Endodermal cell (in vitro differentiated cells): ENCODE data around the gene SYNPO2. TPM values are rescaled to one million over a fixed set of nuclear protein-coding genes. Genes with fewer than 3 reads are reported as not detected.
"Not testable (repeated sequence)": the region's sequence is repeated elsewhere in the genome, so short reads cannot be mapped to it uniquely, and the experiment has no call there.

Experiments used
- DNase-seq: peaks from one replicate; pipeline ENCODE4 v3.0.0-alpha.2; 2017
- H3K27ac ChIP-seq: 2 replicates; pipeline ENCODE4 v1.5.1; 2013; ENCODE audit warnings: mild to moderate bottlenecking, low read depth, low read length, moderate library complexity
- H3K27me3 ChIP-seq: 2 replicates; pipeline ENCODE4 v1.6.1; 2013; ENCODE audit warnings: mild to moderate bottlenecking, low read length, moderate library complexity; ENCODE audit not compliant: insufficient read depth, control insufficient read depth, poor library complexity, severe bottlenecking
- H3K36me3 ChIP-seq: 2 replicates; pipeline ENCODE4 v1.7.0; 2013; ENCODE audit warnings: mild to moderate bottlenecking, low read length, moderate library complexity; ENCODE audit not compliant: control insufficient read depth, insufficient read depth
- H3K4me1 ChIP-seq: one replicate; pipeline ENCODE4 v1.7.0; 2013; ENCODE audit warnings: low read length; ENCODE audit not compliant: control insufficient read depth, insufficient read depth
- H3K4me3 ChIP-seq: 2 replicates; pipeline ENCODE4 v1.5.1; 2013; ENCODE audit warnings: mild to moderate bottlenecking, low read length, moderate library complexity
- H3K9ac ChIP-seq: 2 replicates; pipeline ENCODE4 v1.6.1; 2013; ENCODE audit warnings: mild to moderate bottlenecking, low read length, moderate library complexity; ENCODE audit not compliant: poor library complexity, severe bottlenecking; ENCODE audit errors: extremely low read depth
- H3K9me3 ChIP-seq: 2 replicates; pipeline ENCODE4 v1.6.1; 2013; ENCODE audit warnings: mild to moderate bottlenecking, low read length, moderate library complexity; ENCODE audit not compliant: control insufficient read depth
- H3K27ac Mint-ChIP-seq: 2 replicates; pipeline ENCODE4 v1.8.0; 2020; ENCODE audit warnings: mixed read lengths
- H3K27me3 Mint-ChIP-seq: 2 replicates; pipeline ENCODE4 v1.8.0; 2021; ENCODE audit warnings: mild to moderate bottlenecking, mixed read lengths; ENCODE audit not compliant: insufficient read depth
- H3K36me3 Mint-ChIP-seq: 2 replicates; pipeline ENCODE4 v1.8.0; 2020; ENCODE audit warnings: low read depth, mixed read lengths
- H3K4me1 Mint-ChIP-seq: 2 replicates; pipeline ENCODE4 v1.8.0; 2020; ENCODE audit warnings: mixed read lengths
- H3K4me3 Mint-ChIP-seq: 2 replicates; pipeline ENCODE4 v1.8.0; 2020; ENCODE audit warnings: mild to moderate bottlenecking, moderate library complexity, mixed read lengths
- H3K9me3 Mint-ChIP-seq: 2 replicates; pipeline ENCODE4 v1.8.0; 2020; ENCODE audit warnings: mild to moderate bottlenecking, mixed read lengths
- WGBS, 2 experiments: methylation state at CpG; one replicate each; pipeline versions ENCODE4 v1.1.5 to v1.1.7; 2013; ENCODE audit warnings: missing lambda C conversion rate in 2 of 2, mixed read lengths in 1 of 2; ENCODE audit not compliant: insufficient coverage in 1 of 2, insufficient read length in 1 of 2; 5-methylcytosine and 5-hydroxymethylcytosine counted together
- total RNA-seq, 2 donors: library from RNA; stranded (reverse); fragmentation: NEBNext Ultra II Directional in 1 of 2; extraction: Animal tissue kit (Norgen Biotek cat#: 25700) in 1 of 2; gene quantifications; 2 replicates in 1 of 2; 3 replicates in 1 of 2; pipeline ENCODE4 v1.2.1, GENCODE V29; 2021
- TF ChIP-seq, protein P1 (sequence below): fragments of 200-600 bp; sonication (generic); conservative IDR thresholded peaks from 2 replicates; pipeline ENCODE4 v1.5.0; 2021; ENCODE audit warnings: antibody characterized with exemption, mild to moderate bottlenecking

SYNPO2 gene
- total RNA-seq, 2 donors from 2014 or later: 0.09 to 0.37 TPM

DNA sequence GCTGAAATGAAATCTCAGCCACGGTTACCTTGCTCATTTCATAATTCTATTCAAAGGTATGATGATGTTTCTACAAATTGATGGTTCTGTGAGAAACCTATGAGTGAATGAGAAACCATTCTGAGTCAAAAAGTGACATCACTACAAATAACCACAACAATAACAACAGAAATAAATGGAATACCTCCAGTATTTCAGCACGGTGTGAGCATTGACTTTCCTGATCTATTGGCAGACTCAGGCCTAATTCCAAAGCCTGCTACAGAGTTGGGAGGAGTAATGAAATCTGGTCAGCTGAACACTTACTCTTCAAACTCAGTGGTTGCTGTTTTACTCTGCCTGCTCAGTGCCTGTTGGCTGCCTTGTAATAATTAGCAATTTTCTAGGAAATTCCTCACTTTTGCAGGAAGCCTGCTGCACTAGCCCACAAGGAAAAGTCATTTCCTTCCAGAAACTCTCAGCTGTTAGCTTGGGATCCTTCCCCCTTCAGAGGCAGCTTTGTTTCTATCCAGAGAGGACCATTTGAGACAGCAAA, 18.8 kb upstream of the SYNPO2 start:
- H3K27ac Mint-ChIP-seq: peak overlapping the region; percentile 48
- DNase-seq: no peak
- no peak overlapping the region for H3K4me3 ChIP-seq
- H3K27me3 ChIP-seq: no peaks in the 10 kb centered on the region
- H3K4me1 ChIP-seq: no peaks in the 10 kb centered on the region
- WGBS, 2 experiments: 79% methylated on average over 2 of the region's 2 CpGs; no CpG with 5 or more reads in 1 of the 2 experiments
- H3K9me3 Mint-ChIP-seq: peaks cover 2% of the 10 kb centered on the region
- no peaks in the 10 kb centered on the region for H3K27me3 Mint-ChIP-seq
- no peaks in the 10 kb centered on the region for H3K9me3 ChIP-seq
- H3K27ac ChIP-seq: no peak overlapping the region
- H3K4me1 Mint-ChIP-seq: peaks cover 7% of the 10 kb centered on the region
- no peaks in the 10 kb centered on the region for H3K36me3 Mint-ChIP-seq
- TF ChIP-seq, protein P1, sequence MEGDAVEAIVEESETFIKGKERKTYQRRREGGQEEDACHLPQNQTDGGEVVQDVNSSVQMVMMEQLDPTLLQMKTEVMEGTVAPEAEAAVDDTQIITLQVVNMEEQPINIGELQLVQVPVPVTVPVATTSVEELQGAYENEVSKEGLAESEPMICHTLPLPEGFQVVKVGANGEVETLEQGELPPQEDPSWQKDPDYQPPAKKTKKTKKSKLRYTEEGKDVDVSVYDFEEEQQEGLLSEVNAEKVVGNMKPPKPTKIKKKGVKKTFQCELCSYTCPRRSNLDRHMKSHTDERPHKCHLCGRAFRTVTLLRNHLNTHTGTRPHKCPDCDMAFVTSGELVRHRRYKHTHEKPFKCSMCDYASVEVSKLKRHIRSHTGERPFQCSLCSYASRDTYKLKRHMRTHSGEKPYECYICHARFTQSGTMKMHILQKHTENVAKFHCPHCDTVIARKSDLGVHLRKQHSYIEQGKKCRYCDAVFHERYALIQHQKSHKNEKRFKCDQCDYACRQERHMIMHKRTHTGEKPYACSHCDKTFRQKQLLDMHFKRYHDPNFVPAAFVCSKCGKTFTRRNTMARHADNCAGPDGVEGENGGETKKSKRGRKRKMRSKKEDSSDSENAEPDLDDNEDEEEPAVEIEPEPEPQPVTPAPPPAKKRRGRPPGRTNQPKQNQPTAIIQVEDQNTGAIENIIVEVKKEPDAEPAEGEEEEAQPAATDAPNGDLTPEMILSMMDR: no peak
- no peak overlapping the region for H3K9ac ChIP-seq
- H3K4me3 Mint-ChIP-seq: no peak overlapping the region
- no peaks in the 10 kb centered on the region for H3K36me3 ChIP-seq

DNA sequence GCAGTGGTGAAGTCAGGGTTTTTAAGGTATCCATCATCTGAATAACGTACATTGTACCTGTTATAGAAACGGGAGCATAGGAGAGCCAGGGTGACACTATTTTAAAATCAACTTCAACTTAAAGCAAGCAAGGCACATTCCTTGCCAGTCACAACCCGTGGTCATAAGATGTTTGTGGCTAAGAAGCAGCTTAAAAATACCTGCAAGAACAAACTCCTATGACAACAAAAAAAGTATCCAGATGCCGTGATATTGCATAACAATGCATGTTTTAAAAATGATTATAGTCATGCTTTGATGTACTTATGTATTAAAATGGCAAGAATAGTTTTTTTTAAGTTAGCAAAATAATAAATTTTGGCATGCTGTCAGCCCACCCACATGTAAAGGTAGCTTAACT, 16.5 kb upstream of the SYNPO2 start:
- H3K4me1 Mint-ChIP-seq: peaks cover 7% of the 10 kb centered on the region

DNA sequence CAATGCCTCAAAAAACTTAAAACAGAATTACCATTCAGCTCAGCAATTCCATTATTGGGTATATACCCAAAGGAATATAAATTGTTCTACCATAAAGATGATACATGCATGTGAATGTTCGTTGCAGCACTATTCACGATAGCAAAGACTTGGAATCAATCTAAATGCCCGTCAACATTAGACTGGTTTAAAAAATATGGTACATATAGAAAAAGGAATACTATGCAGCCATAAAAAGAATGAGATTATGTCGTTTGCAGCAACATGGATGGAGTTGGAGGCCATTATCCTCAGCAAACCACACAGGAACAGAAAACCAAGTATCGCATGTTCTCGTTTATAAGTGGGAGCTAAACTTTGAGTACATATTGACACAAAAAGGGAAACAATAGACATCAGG, 10.9 kb upstream of the SYNPO2 start:
- Mint-ChIP-seq H3K27me3 (no peaks in the 10 kb centered on the region), H3K36me3 (no peaks in the 10 kb centered on the region), H3K4me1 (no peaks in the 10 kb centered on the region), H3K4me3 (no peak overlapping the region), H3K9me3 (peaks cover 11% of the 10 kb centered on the region), H3K27ac (no peak overlapping the region)
- Histone ChIP-seq H3K36me3 (no peaks in the 10 kb centered on the region), H3K27ac (no peak overlapping the region), H3K4me1 (no peaks in the 10 kb centered on the region), H3K4me3 (no peak overlapping the region), H3K9me3 (peaks cover 4% of the 10 kb centered on the region), H3K27me3 (no peaks in the 10 kb centered on the region), H3K9ac (no peak overlapping the region)
- DNase-seq: no peak
- 86 to 90% methylated on average over 4 to 6 of the region's 6 CpGs for WGBS, 2 experiments
- TF ChIP-seq, protein P1: no peak

More for the DNA sequence above, 16.5 kb upstream of the SYNPO2 start:
- no peak overlapping the region for H3K27ac ChIP-seq
- TF ChIP-seq, protein P1: no peak
- no peaks in the 10 kb centered on the region for H3K9me3 ChIP-seq
- no peak overlapping the region for H3K4me3 Mint-ChIP-seq
- H3K9me3 Mint-ChIP-seq: peaks cover 5% of the 10 kb centered on the region
- no peaks in the 10 kb centered on the region for H3K27me3 Mint-ChIP-seq
- H3K9ac ChIP-seq: no peak overlapping the region
- 96 to 100% methylated on average over 1 to 4 of the region's 4 CpGs for WGBS, 2 experiments
- H3K36me3 Mint-ChIP-seq: no peaks in the 10 kb centered on the region
- no peaks in the 10 kb centered on the region for H3K36me3 ChIP-seq
- no peaks in the 10 kb centered on the region for H3K27me3 ChIP-seq
- no peak for DNase-seq
- H3K4me1 ChIP-seq: no peaks in the 10 kb centered on the region
- no peak overlapping the region for H3K4me3 ChIP-seq
- H3K27ac Mint-ChIP-seq: no peak overlapping the region

DNA sequence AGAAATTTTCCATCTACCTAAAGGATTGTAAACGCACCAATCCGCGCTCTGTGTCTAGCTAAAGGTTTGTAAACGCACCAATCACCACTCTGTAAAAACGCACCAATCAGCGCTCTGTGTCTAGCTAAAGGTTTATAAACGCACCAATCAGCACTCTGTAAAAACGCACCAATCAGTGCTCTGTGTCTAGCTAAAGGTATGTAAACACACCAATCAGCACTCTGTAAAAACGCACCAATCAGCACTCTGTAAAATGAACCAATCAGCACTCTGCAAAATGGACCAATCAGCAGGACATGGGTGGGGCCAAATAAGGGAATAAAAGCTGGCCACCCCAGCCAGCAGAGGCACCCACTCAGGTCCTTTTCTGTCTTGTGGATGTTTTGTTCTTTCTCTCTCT, 10.1 kb upstream of the SYNPO2 start:
- H3K9ac ChIP-seq, H3K27ac ChIP-seq, H3K4me1 ChIP-seq, H3K9me3 ChIP-seq, DNase-seq, H3K27ac Mint-ChIP-seq, H3K4me3 ChIP-seq, H3K36me3 Mint-ChIP-seq, H3K27me3 ChIP-seq, H3K4me1 Mint-ChIP-seq, H3K4me3 Mint-ChIP-seq, H3K36me3 ChIP-seq, H3K27me3 Mint-ChIP-seq: not testable (repeated sequence)
- WGBS, 2 experiments: 91 to 94% methylated on average over 8 to 9 of the region's 9 CpGs
- H3K9me3 Mint-ChIP-seq: peaks cover 11% of the 10 kb centered on the region
